ENCODE measurements around the gene DHX30.
"Not testable (repeated sequence)": the region's sequence is repeated elsewhere in the genome, so short reads cannot be mapped to it uniquely, and the experiment has no call there.

Gene DHX30, protein sequence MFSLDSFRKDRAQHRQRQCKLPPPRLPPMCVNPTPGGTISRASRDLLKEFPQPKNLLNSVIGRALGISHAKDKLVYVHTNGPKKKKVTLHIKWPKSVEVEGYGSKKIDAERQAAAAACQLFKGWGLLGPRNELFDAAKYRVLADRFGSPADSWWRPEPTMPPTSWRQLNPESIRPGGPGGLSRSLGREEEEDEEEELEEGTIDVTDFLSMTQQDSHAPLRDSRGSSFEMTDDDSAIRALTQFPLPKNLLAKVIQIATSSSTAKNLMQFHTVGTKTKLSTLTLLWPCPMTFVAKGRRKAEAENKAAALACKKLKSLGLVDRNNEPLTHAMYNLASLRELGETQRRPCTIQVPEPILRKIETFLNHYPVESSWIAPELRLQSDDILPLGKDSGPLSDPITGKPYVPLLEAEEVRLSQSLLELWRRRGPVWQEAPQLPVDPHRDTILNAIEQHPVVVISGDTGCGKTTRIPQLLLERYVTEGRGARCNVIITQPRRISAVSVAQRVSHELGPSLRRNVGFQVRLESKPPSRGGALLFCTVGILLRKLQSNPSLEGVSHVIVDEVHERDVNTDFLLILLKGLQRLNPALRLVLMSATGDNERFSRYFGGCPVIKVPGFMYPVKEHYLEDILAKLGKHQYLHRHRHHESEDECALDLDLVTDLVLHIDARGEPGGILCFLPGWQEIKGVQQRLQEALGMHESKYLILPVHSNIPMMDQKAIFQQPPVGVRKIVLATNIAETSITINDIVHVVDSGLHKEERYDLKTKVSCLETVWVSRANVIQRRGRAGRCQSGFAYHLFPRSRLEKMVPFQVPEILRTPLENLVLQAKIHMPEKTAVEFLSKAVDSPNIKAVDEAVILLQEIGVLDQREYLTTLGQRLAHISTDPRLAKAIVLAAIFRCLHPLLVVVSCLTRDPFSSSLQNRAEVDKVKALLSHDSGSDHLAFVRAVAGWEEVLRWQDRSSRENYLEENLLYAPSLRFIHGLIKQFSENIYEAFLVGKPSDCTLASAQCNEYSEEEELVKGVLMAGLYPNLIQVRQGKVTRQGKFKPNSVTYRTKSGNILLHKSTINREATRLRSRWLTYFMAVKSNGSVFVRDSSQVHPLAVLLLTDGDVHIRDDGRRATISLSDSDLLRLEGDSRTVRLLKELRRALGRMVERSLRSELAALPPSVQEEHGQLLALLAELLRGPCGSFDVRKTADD

GRCh38 chr3:47802734-47803479 is at the start of gene DHX30:
Gene DHX30, plus strand, starts transcription at chr3:47803138. Its CDS starts 7,546 bp downstream, at chr3:47810684.
- no peak for FAIRE-seq

GRCh38 chr3:47758261-47759025 is 44.5 kb upstream of the DHX30 start:
- FAIRE-seq = no peak

DNA sequence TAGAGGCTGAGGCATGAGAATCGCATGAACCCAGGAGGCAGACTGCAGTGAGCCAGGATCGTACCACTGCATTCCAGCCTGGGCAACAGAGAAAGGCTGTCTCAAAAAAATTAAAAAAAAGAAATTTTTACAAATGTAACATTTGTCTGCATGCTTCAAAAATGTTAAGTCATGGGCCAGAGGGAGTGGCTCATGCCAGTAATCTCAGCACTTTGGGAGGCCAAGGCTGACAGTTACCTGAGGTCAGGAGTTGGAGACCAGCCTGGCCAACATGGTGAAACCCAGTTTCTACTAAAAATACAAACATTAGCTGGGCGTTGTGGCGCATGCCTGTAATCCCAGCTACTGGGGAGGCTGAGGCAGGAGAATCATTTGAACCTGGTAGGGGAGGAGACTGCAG is 42.7 kb upstream of the DHX30 start:
- not testable (repeated sequence) for FAIRE-seq

DNA sequence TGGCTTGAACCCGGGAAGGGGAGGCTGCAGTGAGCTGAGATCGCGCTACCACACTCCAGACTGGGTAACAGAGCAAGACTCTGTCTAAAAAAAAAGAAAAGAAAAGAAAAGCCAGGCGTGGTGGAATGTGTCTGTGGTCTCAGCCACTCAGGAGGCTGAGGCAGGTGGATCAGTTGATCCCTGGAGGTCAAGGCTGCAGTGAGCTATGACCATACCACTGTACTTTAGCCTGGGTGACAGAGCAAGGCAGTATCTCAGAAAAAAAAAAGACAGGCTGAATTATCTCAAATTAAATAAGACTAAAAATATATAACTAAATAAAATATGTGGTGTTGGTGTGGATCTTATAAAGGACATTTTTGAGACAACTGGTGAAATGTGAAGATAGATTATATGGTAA is 41.9 kb upstream of the DHX30 start:
- FAIRE-seq = no peak

GRCh38 chr3:47762233-47762632 is 40.7 kb upstream of the DHX30 start:
- no peak for FAIRE-seq

GRCh38 chr3:47766186-47766585 is 36.8 kb upstream of the DHX30 start:
- no peak for FAIRE-seq

DNA sequence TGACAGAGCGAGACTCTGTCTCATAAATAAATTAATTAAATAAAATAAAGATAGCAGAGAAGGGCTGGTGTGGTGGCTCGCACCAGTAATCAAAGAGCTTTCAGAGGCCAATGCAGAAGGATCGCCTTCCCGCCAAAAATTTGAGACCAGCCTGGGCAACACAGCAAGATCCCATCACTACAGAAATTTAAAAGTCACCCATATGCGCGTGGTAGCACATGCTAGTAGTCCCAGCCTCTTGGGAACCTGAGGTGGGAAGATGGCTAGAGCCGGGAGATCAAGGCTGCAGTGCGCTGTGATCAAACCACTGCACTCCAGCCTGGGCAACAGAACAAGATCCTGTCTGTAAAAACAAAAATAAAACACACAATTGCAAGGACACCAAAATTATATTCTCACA is 30.9 kb upstream of the DHX30 start:
- FAIRE-seq = no peak

DNA sequence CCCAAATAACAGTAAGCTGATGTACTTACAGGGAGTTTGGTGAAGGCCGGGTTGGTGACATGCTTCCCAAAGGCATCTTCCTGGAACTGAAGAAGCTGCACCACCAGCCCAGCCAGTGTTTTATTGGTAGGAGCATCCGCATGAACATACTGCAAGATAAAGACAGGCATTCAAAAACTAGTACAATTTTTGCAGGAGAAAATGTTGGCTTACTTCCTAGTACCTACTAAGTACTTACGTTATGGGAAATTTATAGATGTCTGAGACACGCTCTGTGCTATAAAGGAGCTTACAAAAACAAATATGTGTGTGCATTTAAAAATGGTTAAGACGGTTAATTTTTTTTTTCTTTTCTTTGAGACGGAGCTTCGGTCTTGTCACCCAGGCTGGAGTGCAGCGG is 30.1 kb upstream of the DHX30 start:
- no peak for FAIRE-seq

GRCh38 chr3:47778746-47779145 is 24.2 kb upstream of the DHX30 start:
- FAIRE-seq = no peak

DNA sequence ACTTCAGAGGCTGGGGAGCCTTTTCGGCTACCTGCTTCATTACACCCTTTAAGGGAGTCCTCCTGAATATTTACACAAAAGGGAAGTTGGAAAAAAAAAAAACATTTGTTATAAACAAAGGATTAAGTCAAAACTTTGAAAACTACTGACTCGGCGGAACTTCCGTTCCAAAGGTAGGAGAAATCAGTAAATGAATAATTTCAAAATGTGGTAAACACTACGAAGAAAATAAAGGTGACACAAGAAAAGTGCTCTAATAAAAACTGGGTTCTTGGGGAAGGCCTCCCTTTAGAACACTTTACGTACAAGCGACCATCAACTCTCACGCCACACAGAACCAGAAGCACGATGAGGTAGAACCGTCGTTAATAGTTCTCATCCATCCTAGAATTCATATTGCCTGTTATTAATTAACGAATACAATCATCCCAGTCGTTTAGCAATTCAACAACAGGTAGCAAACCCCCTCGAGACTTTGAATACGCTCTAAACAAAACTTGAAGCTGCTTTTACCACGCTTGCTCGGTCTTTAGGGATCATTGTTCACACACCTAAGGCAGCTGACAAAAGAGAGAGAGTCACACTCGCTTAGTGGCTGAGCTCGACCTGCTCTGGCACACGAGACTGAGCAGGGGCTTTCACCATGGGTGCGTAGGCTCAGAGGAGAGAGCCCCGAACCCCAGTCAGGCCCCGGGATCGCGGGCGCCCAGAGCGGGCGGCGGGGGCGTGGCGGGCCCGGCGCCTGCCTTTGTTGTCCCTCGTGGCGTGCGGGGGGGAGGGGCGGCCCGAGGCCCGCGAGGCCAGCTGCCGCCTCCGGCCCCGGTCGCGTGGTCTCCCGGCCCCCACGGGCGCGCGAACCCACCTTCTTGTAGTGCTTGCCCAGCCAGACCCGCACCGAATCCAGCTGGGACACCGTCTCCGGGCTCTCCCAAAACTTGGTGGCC is 21.9 kb upstream of the DHX30 start:
- no peak for FAIRE-seq

DNA sequence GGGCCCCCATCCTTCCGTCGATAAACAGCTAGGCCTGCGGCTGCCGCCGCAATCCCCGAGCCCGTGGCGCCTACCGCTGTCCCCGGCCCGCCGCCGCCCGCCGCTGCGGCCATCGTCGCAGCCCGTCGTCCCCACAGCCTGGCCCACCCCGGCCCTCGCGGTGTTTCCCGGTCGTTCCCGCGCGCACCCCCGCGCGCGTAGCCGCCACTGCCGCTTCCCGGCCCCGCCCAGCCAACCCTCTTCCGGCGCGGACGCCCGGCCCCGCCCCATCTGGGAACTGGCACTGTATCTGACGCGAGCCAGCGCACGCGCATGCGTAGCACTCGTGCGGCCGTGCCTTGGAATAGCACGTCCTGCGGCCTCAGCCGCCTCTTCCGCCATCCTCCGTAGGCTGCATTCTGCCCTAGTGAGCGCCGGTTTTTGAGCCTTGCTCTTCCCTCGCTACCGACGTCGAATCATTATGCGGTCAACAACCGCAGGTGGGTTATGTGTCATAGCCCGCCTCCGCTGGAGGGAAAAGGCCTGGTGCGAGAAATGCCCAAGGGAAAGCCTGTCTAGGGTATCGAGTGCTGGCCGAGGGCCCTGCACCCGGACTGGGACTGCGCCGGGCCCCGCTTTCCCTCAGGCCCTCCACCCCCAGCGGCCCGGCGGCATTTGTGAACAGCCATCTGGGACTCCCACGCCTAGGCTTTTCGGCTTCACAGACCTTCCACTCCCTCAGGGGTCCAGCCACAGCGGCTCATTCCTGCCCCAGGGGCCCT is 21.1 kb upstream of the DHX30 start, which contains the start of gene SMARCC1:
Gene SMARCC1, minus strand, starts transcription at position 209 of the 761 bp plus-strand sequence. Its CDS starts 96 bp downstream, at position 113.
- FAIRE-seq = no peak

GRCh38 chr3:47782446-47783308 is 20.3 kb upstream of the DHX30 start:
- no peak for FAIRE-seq

DNA sequence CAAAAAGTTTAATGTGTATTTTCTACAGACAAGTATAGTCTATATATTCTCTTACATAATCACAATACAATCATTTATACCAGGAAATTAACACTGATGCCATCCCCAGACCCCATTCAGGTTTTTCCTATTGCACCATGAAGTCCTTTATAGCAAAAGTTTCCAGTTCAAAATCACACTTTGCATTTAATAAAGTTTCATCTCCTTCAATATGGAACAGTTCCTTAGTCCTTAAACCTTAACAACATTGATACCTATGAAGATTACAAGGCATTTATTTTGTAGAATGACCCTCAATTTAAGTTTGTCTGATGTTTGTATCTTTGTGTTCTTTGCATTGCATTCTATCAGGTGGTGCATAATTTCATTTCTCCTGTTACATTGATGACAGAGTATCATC is 19.3 kb upstream of the DHX30 start:
- FAIRE-seq = no peak

DNA sequence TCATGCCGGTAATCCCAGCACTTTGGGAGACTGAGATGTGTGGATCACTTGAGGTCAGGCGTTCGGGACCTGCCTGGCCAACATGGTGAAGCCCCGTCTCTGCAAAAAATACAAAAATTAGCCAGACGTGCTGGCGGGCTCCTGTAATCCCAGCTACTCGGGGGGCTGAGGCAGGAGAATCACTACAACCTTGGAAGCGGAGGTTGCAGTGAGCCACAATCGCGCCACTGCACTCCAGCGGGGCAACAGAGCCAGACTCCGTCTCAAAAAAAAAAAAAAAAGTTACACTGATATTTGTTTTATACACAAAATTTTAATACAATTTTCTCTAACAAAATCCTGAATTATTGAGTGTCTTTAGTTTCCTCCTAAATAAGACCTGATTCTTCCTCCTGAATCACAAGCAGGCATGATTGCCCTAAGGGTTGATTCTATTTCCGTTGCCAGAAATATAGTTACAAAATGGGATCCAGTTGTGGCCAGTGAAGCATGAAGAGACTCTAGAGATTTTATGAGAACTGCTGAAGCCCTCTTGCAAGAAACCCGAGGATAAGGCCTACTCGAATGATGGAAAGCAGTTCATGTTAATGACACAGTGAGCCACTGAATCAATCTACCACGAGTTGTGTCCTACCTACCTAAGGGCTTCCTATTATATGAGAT is 11.6 kb upstream of the DHX30 start:
- no peak for FAIRE-seq

DNA sequence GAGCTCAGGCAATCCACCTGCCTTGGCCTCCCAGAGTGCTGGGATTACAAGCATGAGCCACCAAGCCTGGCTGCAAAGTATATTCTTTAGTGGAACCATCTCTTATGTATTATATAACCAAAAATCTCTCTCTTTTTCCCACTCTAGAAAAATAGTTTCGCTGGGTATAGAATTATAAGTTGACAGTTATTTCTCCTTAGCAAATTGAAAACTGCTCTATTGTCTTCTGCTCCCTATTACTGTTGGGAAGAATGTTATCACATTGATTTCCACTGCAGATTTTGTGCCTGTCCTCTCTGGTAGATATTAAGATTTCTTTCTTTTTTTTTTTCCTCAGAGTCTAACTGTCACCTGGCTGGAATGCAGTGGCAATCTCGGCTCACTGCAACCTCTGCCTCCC is 10.2 kb upstream of the DHX30 start:
- FAIRE-seq = no peak

DNA sequence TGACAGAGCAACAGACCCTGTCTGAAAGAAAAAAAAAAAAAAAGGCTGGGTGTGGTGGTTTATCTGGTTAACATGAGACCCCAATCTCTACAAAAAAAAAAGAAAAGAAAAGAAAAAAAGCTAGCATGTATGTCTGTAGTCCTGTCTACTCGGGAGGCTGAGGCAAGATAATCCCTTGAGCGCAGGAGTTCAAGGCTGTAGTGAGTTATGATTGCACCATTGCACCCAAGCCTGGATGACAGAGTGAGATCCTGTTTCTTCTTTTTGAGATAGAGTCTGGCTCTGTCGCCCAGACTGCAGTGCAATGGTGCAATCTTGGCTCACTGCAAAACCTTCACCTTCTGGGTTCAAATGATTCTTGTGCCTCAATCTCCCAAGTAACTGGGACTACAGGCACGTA is 8.4 kb upstream of the DHX30 start:
- no peak for FAIRE-seq

DNA sequence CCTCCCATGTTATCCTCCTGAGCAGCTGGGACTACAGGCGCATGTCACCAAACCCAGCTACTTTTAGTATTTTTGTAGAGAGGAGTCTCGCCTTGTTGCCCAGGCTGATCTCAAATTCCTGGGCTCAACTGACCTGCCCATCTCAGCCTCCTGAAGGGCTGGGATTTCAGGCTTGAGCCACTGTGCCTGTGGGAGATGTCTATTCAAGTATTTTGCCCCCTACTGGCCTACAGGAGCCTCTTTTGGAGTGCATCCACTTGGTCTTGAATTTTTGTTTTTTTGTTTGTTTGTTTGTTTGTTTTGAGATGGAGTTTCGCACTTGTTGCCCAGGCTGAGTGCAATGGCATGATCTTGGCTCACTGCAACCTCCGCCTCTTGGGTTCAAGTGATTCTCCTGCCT is 3.2 kb upstream of the DHX30 start:
- no peak for FAIRE-seq

DNA sequence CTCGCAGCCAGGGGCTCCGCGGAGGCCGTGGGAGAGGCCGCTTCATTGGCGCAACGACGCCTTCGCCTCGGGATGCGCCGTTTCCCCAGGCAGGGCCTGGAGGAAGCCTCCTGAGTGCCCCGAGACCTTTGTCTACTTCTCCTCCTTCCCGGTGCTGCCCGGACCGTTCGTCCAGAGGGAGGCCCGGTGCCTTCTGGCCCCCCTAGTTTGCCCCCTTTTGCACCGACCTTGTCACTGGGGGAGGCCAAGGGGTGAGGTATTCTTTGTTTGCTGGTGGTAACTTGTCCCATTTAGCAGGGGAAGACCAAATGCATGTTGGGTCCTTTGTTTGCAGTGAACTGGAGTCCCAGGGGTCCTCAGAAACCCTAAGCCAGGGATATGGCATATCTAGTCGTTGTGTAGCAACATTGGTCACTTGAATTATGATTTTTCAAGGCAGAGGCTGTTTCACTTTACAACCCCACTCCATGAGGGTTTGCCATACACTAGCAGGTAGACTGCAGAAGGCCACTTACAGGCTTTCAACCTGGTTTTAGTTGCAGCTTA is 615 bp downstream of the DHX30 start:
- no peak for FAIRE-seq
